Measurements from ENCODE around the gene TUBA4B.

GRCh38 chr2:219304223-219304622 lies 51.2 kb downstream of the TUBA4B start:
- TF ChIP-seq CTCF (IDR thresholded peaks at IDR 0.05; ENCODE audit: insufficient read depth, low read length) (no peak), POLR2AphosphoS5 (IDR thresholded peaks at IDR 0.05; ENCODE audit: low read depth) (no peak), SPI1 (IDR thresholded peaks at IDR 0.05; ENCODE audit: borderline replicate concordance, low read depth) (no peak), GABPA (IDR thresholded peaks at IDR 0.05; ENCODE audit: low read depth) (no peak), REST (IDR thresholded peaks at IDR 0.05; ENCODE audit: insufficient replicate concordance, low read depth) (no peak)
